HL-60 (cell line): Measurements from ENCODE around the gene CALML6.

ENCODE experiments used
- DNase-seq, 2 experiments: peaks; one replicate each; pipeline ENCODE4 v3.0.0-alpha.2; 2010 to 2020; ENCODE audit warnings: low read depth in 1 of 2, low spot score in 1 of 2
- H3K27ac ChIP-seq: fragments of 250-450 bp; sonication (Bioruptor Pico); replicated peaks from 2 replicates; pipeline ENCODE4 v1.5.1; 2020; ENCODE audit warnings: mild to moderate bottlenecking, moderate library complexity
- H3K27me3 ChIP-seq: fragments of 250-450 bp; sonication (Bioruptor Pico); 2 replicates; pipeline ENCODE4 v1.5.1; 2021; ENCODE audit warnings: mild to moderate bottlenecking, moderate library complexity; ENCODE audit not compliant: insufficient read depth, poor library complexity, severe bottlenecking
- H3K4me3 ChIP-seq: replicated peaks from 2 replicates; pipeline ENCODE4 v1.5.1; 2011; ENCODE audit warnings: mild to moderate bottlenecking, control low read depth, low read length; ENCODE audit not compliant: insufficient read depth
- CTCF ChIP-seq: IDR thresholded peaks from one replicate; pipeline ENCODE4 v1.5.1; 2011; ENCODE audit warnings: low read length, control low read depth, inconsistent platforms; ENCODE audit not compliant: insufficient read depth
- GABPA ChIP-seq: IDR thresholded peaks from 2 replicates; pipeline ENCODE4 v1.6.1; 2012; ENCODE audit warnings: low read depth
- POLR2AphosphoS5 ChIP-seq: IDR thresholded peaks from 2 replicates; pipeline ENCODE4 v1.6.1; 2012; ENCODE audit warnings: low read depth
- SPI1 ChIP-seq: IDR thresholded peaks from 2 replicates; pipeline ENCODE4 v1.6.1; 2012; ENCODE audit warnings: low read depth, mild to moderate bottlenecking, borderline replicate concordance
- TF ChIP-seq, protein P1 (sequence below): IDR thresholded peaks from 2 replicates; pipeline ENCODE4 v1.6.1; 2012; ENCODE audit warnings: low read depth; ENCODE audit not compliant: insufficient replicate concordance

The CALML6 gene

GRCh38 chr1:1910033-1910465 lies 5.0 kb upstream of the CALML6 start:
- H3K4me3 ChIP-seq, result no peak overlapping the region
- no peaks in the 10 kb centered on the region for H3K27me3 ChIP-seq
- no peak overlapping the region for H3K27ac ChIP-seq
- TF ChIP-seq SPI1, result no peak
- TF ChIP-seq POLR2AphosphoS5, result no peak
- no peak for TF ChIP-seq GABPA
- TF ChIP-seq, protein P1, sequence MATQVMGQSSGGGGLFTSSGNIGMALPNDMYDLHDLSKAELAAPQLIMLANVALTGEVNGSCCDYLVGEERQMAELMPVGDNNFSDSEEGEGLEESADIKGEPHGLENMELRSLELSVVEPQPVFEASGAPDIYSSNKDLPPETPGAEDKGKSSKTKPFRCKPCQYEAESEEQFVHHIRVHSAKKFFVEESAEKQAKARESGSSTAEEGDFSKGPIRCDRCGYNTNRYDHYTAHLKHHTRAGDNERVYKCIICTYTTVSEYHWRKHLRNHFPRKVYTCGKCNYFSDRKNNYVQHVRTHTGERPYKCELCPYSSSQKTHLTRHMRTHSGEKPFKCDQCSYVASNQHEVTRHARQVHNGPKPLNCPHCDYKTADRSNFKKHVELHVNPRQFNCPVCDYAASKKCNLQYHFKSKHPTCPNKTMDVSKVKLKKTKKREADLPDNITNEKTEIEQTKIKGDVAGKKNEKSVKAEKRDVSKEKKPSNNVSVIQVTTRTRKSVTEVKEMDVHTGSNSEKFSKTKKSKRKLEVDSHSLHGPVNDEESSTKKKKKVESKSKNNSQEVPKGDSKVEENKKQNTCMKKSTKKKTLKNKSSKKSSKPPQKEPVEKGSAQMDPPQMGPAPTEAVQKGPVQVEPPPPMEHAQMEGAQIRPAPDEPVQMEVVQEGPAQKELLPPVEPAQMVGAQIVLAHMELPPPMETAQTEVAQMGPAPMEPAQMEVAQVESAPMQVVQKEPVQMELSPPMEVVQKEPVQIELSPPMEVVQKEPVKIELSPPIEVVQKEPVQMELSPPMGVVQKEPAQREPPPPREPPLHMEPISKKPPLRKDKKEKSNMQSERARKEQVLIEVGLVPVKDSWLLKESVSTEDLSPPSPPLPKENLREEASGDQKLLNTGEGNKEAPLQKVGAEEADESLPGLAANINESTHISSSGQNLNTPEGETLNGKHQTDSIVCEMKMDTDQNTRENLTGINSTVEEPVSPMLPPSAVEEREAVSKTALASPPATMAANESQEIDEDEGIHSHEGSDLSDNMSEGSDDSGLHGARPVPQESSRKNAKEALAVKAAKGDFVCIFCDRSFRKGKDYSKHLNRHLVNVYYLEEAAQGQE, result no peak
- no peak for TF ChIP-seq CTCF
- no peak for DNase-seq

- TF ChIP-seq GABPA (no peak), SPI1 (no peak), CTCF (no peak), POLR2AphosphoS5 (no peak)
- TF ChIP-seq, protein P1, result no peak
- H3K4me3 ChIP-seq, result no peak overlapping the region
- DNase-seq, result no peak
- no peaks in the 10 kb centered on the region for H3K27me3 ChIP-seq
- H3K27ac ChIP-seq, result no peak overlapping the region
These were observed 4.3 kb upstream of the CALML6 start for GRCh38 chr1:1910651-1911331.

- no peak for DNase-seq
- H3K4me3 ChIP-seq, result no peak overlapping the region
- no peaks in the 10 kb centered on the region for H3K27me3 ChIP-seq
- no peak overlapping the region for H3K27ac ChIP-seq
- TF ChIP-seq, protein P1, result no peak
- no peak for TF ChIP-seq GABPA
- no peak for TF ChIP-seq SPI1
- TF ChIP-seq CTCF, result no peak
- TF ChIP-seq POLR2AphosphoS5, result no peak
These were observed 3.6 kb upstream of the CALML6 start for GRCh38 chr1:1911350-1912041.
